ENCODE measurements around the gene FBXW9.
A peak's percentile ranks its signal among the peaks of the same experiment; 100 is the strongest.
"Not testable (repeated sequence)": the region's sequence is repeated elsewhere in the genome, so short reads cannot be mapped to it uniquely, and the experiment has no call there.

FBXW9 gene

GRCh38 chr19:12712077-12712476, 15.6 kb upstream of the FBXW9 start:
- H3K27ac ChIP-seq (ENCODE audit: poor library complexity, severe bottlenecking); H3K4me3 ChIP-seq (ENCODE audit: severe bottlenecking): not testable (repeated sequence)
- TF ChIP-seq CTCF (IDR thresholded peaks at IDR 0.05; ENCODE audit: poor library complexity, severe bottlenecking), result peak; percentile 70

GRCh38 chr19:12711187-12711586, 14.8 kb upstream of the FBXW9 start:
- DNase-seq (ENCODE audit: low spot score) (no peak), ATAC-seq (ENCODE audit: low read depth) (no peak)
- no peaks in the 10 kb centered on the region for H3K9me3 ChIP-seq (ENCODE audit: severe bottlenecking)
- H3K36me3 ChIP-seq (ENCODE audit: low read depth), result peaks cover 97% of the 10 kb centered on the region
- no peaks in the 10 kb centered on the region for H3K4me1 ChIP-seq (ENCODE audit: insufficient read depth, poor library complexity, severe bottlenecking)
- no peak for TF ChIP-seq CTCF (IDR thresholded peaks at IDR 0.05; ENCODE audit: poor library complexity, severe bottlenecking)
- H3K27me3 ChIP-seq (ENCODE audit: insufficient read depth, poor library complexity, severe bottlenecking), result no peaks in the 10 kb centered on the region
- H3K4me3 ChIP-seq (ENCODE audit: severe bottlenecking), result no peak overlapping the region
- no peak overlapping the region for H3K27ac ChIP-seq (ENCODE audit: poor library complexity, severe bottlenecking)

More at GRCh38 chr19:12712077-12712476, 15.6 kb upstream of the FBXW9 start:
- DNase-seq (ENCODE audit: low spot score); H3K9me3 ChIP-seq (ENCODE audit: severe bottlenecking); ATAC-seq (ENCODE audit: low read depth); H3K4me1 ChIP-seq (ENCODE audit: insufficient read depth, poor library complexity, severe bottlenecking); H3K27me3 ChIP-seq (ENCODE audit: insufficient read depth, poor library complexity, severe bottlenecking): not testable (repeated sequence)
- peaks cover 98% of the 10 kb centered on the region for H3K36me3 ChIP-seq (ENCODE audit: low read depth)

GRCh38 chr19:12708641-12709040, 12.2 kb upstream of the FBXW9 start:
- ATAC-seq (ENCODE audit: low read depth) (no peak), DNase-seq (ENCODE audit: low spot score) (no peak)
- Histone ChIP-seq H3K9me3 (ENCODE audit: severe bottlenecking) (no peaks in the 10 kb centered on the region), H3K27me3 (ENCODE audit: insufficient read depth, poor library complexity, severe bottlenecking) (no peaks in the 10 kb centered on the region), H3K36me3 (ENCODE audit: low read depth) (peaks cover 97% of the 10 kb centered on the region), H3K4me3 (ENCODE audit: severe bottlenecking) (no peak overlapping the region), H3K27ac (ENCODE audit: poor library complexity, severe bottlenecking) (no peak overlapping the region), H3K4me1 (ENCODE audit: insufficient read depth, poor library complexity, severe bottlenecking) (no peaks in the 10 kb centered on the region)
- no peak for TF ChIP-seq CTCF (IDR thresholded peaks at IDR 0.05; ENCODE audit: poor library complexity, severe bottlenecking)

- DNase-seq (ENCODE audit: low spot score) (no peak), ATAC-seq (ENCODE audit: low read depth) (no peak)
- Histone ChIP-seq H3K4me3 (ENCODE audit: severe bottlenecking) (no peak overlapping the region), H3K4me1 (ENCODE audit: insufficient read depth, poor library complexity, severe bottlenecking) (no peaks in the 10 kb centered on the region), H3K36me3 (ENCODE audit: low read depth) (peaks cover 97% of the 10 kb centered on the region), H3K27me3 (ENCODE audit: insufficient read depth, poor library complexity, severe bottlenecking) (no peaks in the 10 kb centered on the region), H3K9me3 (ENCODE audit: severe bottlenecking) (no peaks in the 10 kb centered on the region), H3K27ac (ENCODE audit: poor library complexity, severe bottlenecking) (no peak overlapping the region)
- no peak for TF ChIP-seq CTCF (IDR thresholded peaks at IDR 0.05; ENCODE audit: poor library complexity, severe bottlenecking)
Measured at GRCh38 chr19:12706332-12706718, 9.9 kb upstream of the FBXW9 start.

GRCh38 chr19:12705654-12706331, 9.4 kb upstream of the FBXW9 start:
- no peak overlapping the region for H3K4me3 ChIP-seq (ENCODE audit: severe bottlenecking)
- no peak overlapping the region for H3K27ac ChIP-seq (ENCODE audit: poor library complexity, severe bottlenecking)
- no peaks in the 10 kb centered on the region for H3K9me3 ChIP-seq (ENCODE audit: severe bottlenecking)
- no peaks in the 10 kb centered on the region for H3K4me1 ChIP-seq (ENCODE audit: insufficient read depth, poor library complexity, severe bottlenecking)
- DNase-seq (ENCODE audit: low spot score) (no peak), ATAC-seq (ENCODE audit: low read depth) (no peak)
- no peak for TF ChIP-seq CTCF (IDR thresholded peaks at IDR 0.05; ENCODE audit: poor library complexity, severe bottlenecking)
- no peaks in the 10 kb centered on the region for H3K27me3 ChIP-seq (ENCODE audit: insufficient read depth, poor library complexity, severe bottlenecking)
- H3K36me3 ChIP-seq (ENCODE audit: low read depth), result peaks cover 97% of the 10 kb centered on the region
